NCI-H2227 treated with DMSO at 0.1 percent for 48 hours (cell line): ENCODE measurements around the gene SMAGP.
"Not testable (repeated sequence)": the region's sequence is repeated elsewhere in the genome, so short reads cannot be mapped to it uniquely, and the experiment has no call there.

ENCODE experiments used
- DNase-seq: peaks from one replicate; lab custom pipeline; 2025; lab: John Stamatoyannopoulos, UW

SMAGP gene

GRCh38 chr12:51270067-51270950, at the start of gene SMAGP:
Gene SMAGP (minus strand): TSS chr12:51270415. CDS start chr12:51269278, 1,137 bp downstream.
- no peak for DNase-seq

DNA sequence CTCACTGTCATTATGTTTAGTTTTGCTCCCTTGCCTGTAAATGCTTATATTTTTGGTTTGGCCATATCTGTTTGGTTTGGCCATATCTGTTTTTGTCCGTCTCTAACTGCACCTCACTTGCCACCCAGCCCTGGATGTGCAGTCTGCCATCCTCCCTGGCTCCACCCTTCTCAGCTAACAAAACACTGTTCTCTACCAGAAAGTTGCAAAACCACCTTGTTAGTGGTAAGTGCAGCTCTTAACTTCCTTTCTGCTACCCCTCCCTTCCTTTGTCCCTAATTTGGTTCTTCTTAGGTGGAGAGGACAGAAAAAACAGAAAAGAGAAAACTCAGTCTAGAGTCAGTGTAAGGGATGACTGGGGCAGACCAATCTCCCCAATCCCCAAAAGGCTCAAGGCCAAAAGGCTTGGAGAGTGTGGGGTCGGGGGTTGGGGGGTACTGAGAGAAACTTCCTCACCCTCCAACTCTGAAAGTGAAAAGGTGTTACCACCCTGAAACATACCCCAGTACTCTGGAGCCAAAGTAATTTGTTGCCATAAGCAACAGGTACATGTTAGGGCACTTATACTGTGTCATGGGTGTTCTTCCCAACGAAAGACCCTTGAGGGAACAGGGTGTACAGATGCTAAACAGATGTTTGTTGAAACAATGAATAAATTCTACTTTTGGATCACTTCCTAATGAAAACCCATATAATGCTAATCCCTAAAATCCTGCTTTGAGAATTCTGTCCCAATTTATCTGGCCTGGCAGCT, 48.8 kb upstream of the SMAGP start:
- DNase-seq = no peak

DNA sequence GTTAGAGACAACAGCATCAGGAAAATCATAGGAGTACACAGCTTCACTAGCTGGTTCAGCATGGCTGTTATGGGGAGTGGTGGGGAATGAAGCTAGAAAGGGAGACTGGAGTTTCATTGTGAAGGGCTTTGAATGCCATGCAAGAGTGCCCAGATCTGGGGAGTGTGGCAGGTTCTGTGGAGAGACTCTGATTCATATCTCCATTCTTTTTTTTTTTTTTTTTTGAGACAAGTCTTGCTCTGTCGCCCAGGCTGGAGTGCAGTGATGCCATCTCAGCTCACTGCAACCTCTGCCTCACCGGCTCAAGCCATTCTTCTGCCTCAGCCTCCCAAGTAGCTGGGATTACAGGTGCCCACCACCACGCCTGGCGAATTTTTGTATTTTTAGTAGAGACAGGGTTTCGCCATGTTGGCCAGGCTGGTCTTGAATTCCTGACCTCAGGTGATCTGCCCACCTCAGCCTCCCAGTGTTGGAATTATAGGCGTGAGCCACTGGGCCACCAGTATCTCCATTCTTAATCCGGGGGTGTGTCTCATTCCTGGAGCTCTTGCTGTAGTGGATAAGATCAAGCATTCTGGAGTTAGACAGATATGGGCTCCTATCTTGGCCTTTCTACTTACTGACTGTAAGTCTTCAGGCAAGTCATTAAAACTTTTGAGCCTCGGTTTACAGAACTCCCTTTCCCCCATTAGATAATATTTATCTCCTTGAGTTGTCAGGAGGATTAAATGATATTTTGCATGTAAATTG, 48.0 kb upstream of the SMAGP start:
- DNase-seq = not testable (repeated sequence)

GRCh38 chr12:51311389-51311788, 41.2 kb upstream of the SMAGP start:
- DNase-seq = no peak

DNA sequence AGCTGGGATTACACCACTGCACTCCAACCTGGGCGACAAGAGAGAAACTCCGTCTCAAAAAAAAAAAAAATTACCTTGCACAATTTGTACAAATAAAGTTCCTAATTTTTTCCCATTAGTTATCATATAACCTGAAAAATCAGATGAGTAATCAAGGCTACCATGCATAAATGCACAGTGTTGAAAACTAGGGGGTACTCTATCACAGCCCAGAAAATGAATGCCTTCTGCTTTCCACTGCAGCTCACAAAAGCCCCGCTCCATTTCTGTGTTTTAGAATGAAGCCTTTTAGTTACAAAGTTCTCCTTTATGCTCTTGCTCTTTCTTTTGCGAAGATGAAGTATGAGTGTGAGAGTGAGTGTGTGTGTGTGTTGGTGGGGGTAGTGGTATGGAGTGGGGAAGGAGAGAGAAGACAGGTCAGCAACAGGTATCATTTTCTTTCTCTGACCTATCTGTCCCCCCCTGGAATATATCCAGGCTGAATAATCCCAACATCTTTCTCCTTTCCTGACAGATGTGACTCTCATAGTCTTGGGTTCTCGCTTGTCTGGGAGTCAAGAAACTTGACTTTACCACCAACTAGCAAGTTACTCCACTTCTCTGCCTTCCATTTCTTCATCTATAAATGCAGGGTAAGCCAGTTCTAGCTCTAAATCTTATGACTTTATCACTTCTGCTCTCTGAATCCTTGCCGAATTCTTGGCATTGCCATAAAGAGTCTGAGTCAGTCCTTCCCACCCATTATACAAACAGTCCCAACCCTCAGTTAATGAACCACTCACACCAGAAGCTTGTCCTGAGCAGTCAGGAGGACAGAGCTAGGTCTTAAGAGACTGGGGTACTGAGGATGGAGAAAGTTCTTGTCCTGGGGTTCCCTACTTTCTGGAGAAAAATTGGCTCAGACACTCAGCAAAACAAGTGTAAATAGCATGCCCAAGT, 37.7 kb upstream of the SMAGP start:
- no peak for DNase-seq

DNA sequence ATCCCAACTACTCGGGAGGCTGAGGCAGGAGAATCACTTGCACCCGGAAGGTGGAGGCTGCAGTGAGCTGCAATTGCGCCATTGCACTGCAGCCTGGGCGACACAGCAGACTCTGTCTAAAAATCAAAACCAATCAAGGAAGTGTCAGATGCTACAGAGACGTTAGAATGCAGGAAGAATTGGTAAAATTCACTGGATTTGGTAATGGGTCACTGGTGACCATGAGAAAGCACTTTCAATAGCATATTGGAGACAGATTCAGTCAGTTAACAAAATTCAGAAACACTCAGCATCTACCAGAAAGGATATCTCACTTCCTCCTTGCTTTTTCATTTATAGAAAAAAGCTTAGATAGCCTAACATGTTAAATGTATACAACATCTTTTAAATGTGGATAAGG, 36.3 kb upstream of the SMAGP start:
- no peak for DNase-seq

DNA sequence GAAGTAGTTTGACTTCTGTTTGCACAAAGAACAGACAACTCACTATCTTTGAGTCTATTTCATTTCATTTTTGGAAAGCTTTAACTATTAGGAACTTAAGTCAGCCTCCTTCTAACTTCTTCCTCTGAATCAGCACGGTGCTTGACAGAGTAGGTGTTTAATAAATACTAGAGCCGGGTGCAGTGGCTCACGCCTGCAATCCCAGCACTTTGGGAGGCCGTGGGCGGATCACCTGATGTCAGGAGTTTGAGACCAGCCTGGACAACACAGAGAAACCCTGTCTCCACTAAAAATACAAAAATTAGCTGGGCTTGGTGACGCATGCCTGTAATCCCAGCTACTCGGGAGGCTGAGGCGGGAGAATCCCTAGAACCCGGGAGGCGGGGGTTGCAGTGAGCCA, 30.6 kb upstream of the SMAGP start:
- peak; percentile 47 for DNase-seq

GRCh38 chr12:51295651-51296050, 25.4 kb upstream of the SMAGP start:
- no peak for DNase-seq

DNA sequence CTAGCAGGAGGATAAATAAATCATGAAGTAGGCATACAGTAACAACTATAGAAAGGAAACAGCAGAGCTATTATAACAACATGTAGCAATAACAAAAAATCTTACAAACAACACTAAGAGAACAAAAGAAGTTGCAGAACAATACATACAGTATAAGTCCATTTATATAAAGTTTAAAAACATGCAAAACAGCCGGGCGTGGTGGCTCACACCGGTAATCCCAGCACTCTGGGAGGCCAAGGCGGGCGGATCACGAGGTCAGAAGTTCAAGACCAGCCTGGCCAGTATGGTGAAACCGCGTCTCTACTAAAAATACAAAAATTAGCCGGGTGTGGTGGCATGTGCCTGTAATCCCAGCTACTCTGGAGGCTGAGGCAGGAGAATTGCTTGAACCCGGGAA, 23.9 kb upstream of the SMAGP start:
- not testable (repeated sequence) for DNase-seq

DNA sequence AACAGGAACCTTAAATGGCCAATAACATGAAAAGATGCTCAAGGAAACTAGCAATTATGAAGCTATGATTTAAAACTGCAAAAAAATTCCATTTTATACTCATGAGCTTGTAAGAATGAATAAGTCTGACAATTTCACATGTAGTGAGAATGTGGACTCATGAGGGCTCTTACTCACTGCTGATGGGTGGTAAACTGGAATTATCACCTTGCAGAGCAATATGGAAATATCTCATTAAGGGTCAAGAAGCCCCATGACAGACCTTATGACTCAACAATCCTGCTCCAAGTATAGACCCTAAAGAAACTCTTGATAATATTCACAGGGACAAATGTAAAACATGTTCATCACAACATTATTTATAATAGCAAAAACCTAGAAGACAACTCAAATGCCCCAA, 23.5 kb upstream of the SMAGP start:
- no peak for DNase-seq

DNA sequence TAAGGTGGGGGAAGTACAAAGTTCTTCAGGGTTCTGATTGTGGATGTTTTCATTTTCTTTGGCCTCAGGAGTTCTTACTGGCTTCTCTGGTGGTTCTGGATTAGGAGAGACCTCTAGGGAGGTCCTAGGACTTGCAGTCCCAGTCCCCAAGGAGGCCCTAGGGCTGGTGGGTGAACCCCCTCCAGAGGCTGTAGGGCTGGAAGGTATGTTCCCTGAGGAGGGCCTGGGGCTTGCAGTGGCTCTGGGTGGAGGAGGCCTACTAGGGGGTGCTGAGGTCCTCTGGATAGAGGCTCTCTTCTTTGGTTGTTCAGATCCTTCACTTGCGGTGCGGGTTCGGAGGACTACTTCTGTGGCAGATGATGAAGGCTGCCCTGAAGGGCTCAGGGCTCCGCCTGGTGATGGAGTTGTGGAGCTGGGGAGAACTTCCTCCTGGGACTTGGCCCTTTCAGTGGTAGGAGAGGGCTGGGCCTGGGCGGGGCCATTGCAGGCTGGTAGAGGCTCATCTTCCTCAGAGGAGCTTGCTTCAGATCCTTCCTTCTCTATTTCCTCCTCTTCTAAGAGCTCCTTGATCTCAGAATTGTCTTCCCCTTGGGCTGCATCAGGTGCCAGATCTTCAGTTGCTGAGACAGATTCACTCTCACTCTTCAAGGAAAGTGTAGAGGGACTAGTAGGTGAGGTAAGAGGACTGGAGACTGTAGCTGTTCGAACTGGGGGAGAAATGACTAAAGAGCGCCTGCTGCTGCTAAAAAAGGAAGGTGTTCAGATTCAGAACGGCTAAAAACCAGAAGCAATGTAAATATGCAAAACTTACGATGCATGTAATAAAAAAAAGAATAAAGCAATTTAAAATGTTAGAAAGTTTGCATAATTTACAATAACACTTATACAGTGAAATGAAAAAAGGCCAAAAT, 21.6 kb upstream of the SMAGP start:
- DNase-seq = not testable (repeated sequence)

- DNase-seq = no peak
Measured at GRCh38 chr12:51285843-51286242, 15.6 kb upstream of the SMAGP start.

- no peak for DNase-seq
Measured at GRCh38 chr12:51281202-51281924, 11.1 kb upstream of the SMAGP start.

GRCh38 chr12:51275088-51275487, 4.9 kb upstream of the SMAGP start:
- no peak for DNase-seq

GRCh38 chr12:51272810-51273209, 2.6 kb upstream of the SMAGP start:
- not testable (repeated sequence) for DNase-seq

GRCh38 chr12:51270951-51271518, 820 bp upstream of the SMAGP start:
- DNase-seq = no peak

DNA sequence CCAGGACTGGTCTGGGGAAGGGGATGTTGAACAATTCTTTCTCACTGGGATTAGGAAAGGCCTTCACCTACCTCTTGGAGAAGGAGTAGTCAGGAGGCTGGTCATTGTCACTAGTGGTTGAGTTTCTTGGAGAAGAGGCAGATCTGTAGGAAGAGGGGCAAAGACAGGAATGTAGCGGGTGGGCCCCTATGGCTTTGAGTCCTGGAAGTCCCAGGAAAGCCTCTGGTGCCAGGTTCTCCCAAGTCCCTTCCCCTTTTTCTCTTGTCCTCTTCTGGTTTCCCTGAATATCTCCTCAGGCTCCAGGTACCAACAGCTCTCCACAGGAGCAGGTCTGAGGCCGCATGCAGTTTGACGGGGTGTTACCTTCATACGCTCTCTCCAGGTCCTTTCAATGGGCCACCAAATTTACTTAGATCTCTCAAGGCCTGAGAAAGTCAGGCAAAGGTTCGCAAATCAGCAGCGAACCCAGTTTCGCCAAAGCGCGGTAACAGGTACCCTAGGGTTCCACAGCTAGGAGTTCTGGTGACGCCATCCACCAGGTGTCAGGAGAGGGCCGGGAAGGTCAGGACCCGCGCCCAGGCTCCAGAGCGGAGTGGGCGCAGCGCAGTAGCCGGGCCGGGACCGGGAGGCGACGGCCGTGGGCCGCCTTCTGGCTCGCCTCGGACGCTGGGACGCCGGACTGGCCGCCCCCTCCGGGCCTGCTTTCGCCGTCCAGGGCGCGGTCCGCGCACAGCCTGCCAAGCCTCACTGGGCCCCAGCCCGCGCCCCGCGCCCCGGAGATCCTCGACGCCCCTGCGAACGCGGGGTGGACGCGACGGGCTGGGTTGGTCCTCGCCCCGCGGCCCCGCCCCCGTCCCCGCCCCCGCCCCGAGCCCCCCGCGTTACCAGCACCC, 795 bp downstream of the SMAGP start:
- DNase-seq = no peak

GRCh38 chr12:51265024-51265423, 5.2 kb downstream of the SMAGP start:
- no peak for DNase-seq
